HUES48 (cell line): ENCODE data around the gene AR.

ENCODE experiments used
- H3K27ac ChIP-seq: one replicate; pipeline ENCODE4 v1.7.0; 2013; ENCODE audit warnings: low read depth, low read length, inconsistent platforms
- H3K27me3 ChIP-seq: 2 replicates; pipeline ENCODE4 v1.6.1; 2013; ENCODE audit warnings: mild to moderate bottlenecking, low read length; ENCODE audit not compliant: control insufficient read depth, insufficient read depth
- H3K36me3 ChIP-seq: 2 replicates; pipeline ENCODE4 v1.6.1; 2013; ENCODE audit warnings: low read length; ENCODE audit not compliant: control insufficient read depth, insufficient read depth
- H3K4me1 ChIP-seq: 2 replicates; pipeline ENCODE4 v1.6.1; 2013; ENCODE audit warnings: mild to moderate bottlenecking, low read length; ENCODE audit not compliant: control insufficient read depth, insufficient read depth
- H3K4me3 ChIP-seq: 2 replicates; pipeline ENCODE4 v1.5.1; 2013; ENCODE audit warnings: mild to moderate bottlenecking, low read depth, low read length
- H3K9ac ChIP-seq: 2 replicates; pipeline ENCODE4 v1.6.1; 2013; ENCODE audit warnings: mild to moderate bottlenecking, low read depth, low read length, moderate library complexity
- H3K9me3 ChIP-seq: 2 replicates; pipeline ENCODE4 v1.6.1; 2013; ENCODE audit warnings: low read length; ENCODE audit not compliant: control insufficient read depth, insufficient read depth

The AR gene

GRCh38 chrX:67604979-67605703 is 61.3 kb downstream of the AR start:
- no peaks in the 10 kb centered on the region for H3K27me3 ChIP-seq
- no peak overlapping the region for H3K9ac ChIP-seq
- H3K9me3 ChIP-seq = peaks cover 24% of the 10 kb centered on the region
- no peak overlapping the region; the same call in 1 of the 2 replicates for H3K4me3 ChIP-seq
- peaks cover 7% of the 10 kb centered on the region for H3K4me1 ChIP-seq
- no peaks in the 10 kb centered on the region for H3K36me3 ChIP-seq
- peak overlapping the region; percentile 43 for H3K27ac ChIP-seq

GRCh38 chrX:67607466-67607865 is 63.6 kb downstream of the AR start:
- H3K27me3 ChIP-seq = no peaks in the 10 kb centered on the region
- peaks cover 37% of the 10 kb centered on the region for H3K9me3 ChIP-seq
- no peak overlapping the region for H3K27ac ChIP-seq
- no peak overlapping the region for H3K9ac ChIP-seq
- no peak overlapping the region for H3K4me3 ChIP-seq
- H3K36me3 ChIP-seq = no peaks in the 10 kb centered on the region
- H3K4me1 ChIP-seq = peaks cover 14% of the 10 kb centered on the region

GRCh38 chrX:67610282-67610681 is 66.5 kb downstream of the AR start:
- peaks cover 8% of the 10 kb centered on the region for H3K4me1 ChIP-seq
- peaks cover 44% of the 10 kb centered on the region for H3K9me3 ChIP-seq
- no peaks in the 10 kb centered on the region for H3K36me3 ChIP-seq
- no peak overlapping the region for H3K27ac ChIP-seq
- no peak overlapping the region for H3K9ac ChIP-seq
- H3K27me3 ChIP-seq = no peaks in the 10 kb centered on the region
- H3K4me3 ChIP-seq = no peak overlapping the region

- Histone ChIP-seq H3K27me3 (no peaks in the 10 kb centered on the region), H3K27ac (no peak overlapping the region), H3K4me1 (peaks cover 7% of the 10 kb centered on the region; the same call in 1 of the 2 replicates)
These were observed 68.4 kb downstream of the AR start for GRCh38 chrX:67612231-67612630.

GRCh38 chrX:67613366-67613765 is 69.5 kb downstream of the AR start:
- H3K4me1 ChIP-seq = peaks cover 7% of the 10 kb centered on the region; the same call in 1 of the 2 replicates
- H3K9ac ChIP-seq = no peak overlapping the region
- H3K27me3 ChIP-seq = no peaks in the 10 kb centered on the region
- no peak overlapping the region for H3K27ac ChIP-seq
- no peaks in the 10 kb centered on the region for H3K36me3 ChIP-seq
- H3K9me3 ChIP-seq = peaks cover 49% of the 10 kb centered on the region
- H3K4me3 ChIP-seq = no peak overlapping the region

More at GRCh38 chrX:67612231-67612630, 68.4 kb downstream of the AR start:
- Histone ChIP-seq H3K4me3 (no peak overlapping the region), H3K9ac (no peak overlapping the region), H3K9me3 (peaks cover 48% of the 10 kb centered on the region), H3K36me3 (no peaks in the 10 kb centered on the region)

GRCh38 chrX:67613996-67614395 is 70.2 kb downstream of the AR start:
- H3K27ac ChIP-seq = no peak overlapping the region

GRCh38 chrX:67614423-67614822 is 70.6 kb downstream of the AR start:
- Histone ChIP-seq H3K27me3 (no peaks in the 10 kb centered on the region), H3K27ac (no peak overlapping the region), H3K36me3 (no peaks in the 10 kb centered on the region), H3K4me3 (no peak overlapping the region), H3K9me3 (peaks cover 58% of the 10 kb centered on the region), H3K9ac (no peak overlapping the region), H3K4me1 (peaks cover 7% of the 10 kb centered on the region; the same call in 1 of the 2 replicates)

More at GRCh38 chrX:67613996-67614395, 70.2 kb downstream of the AR start:
- Histone ChIP-seq H3K36me3 (no peaks in the 10 kb centered on the region), H3K4me3 (no peak overlapping the region), H3K27me3 (no peaks in the 10 kb centered on the region), H3K9ac (no peak overlapping the region), H3K9me3 (peaks cover 56% of the 10 kb centered on the region), H3K4me1 (peaks cover 7% of the 10 kb centered on the region; the same call in 1 of the 2 replicates)

- H3K27ac ChIP-seq = no peak overlapping the region
- peaks cover 44% of the 10 kb centered on the region for H3K9me3 ChIP-seq
- no peaks in the 10 kb centered on the region for H3K36me3 ChIP-seq
- H3K27me3 ChIP-seq = no peaks in the 10 kb centered on the region
- H3K4me1 ChIP-seq = no peaks in the 10 kb centered on the region
- H3K4me3 ChIP-seq = no peak overlapping the region
- H3K9ac ChIP-seq = no peak overlapping the region
These were observed 75.4 kb downstream of the AR start for GRCh38 chrX:67619253-67619652.

- H3K4me3 ChIP-seq = no peak overlapping the region
- H3K9me3 ChIP-seq = peaks cover 40% of the 10 kb centered on the region
- no peaks in the 10 kb centered on the region for H3K27me3 ChIP-seq
- H3K27ac ChIP-seq = no peak overlapping the region
- H3K36me3 ChIP-seq = no peaks in the 10 kb centered on the region
- H3K4me1 ChIP-seq = no peaks in the 10 kb centered on the region
- H3K9ac ChIP-seq = no peak overlapping the region
These were observed 78.3 kb downstream of the AR start for GRCh38 chrX:67622053-67622585.

- Histone ChIP-seq H3K9ac (no peak overlapping the region), H3K4me3 (no peak overlapping the region), H3K27ac (no peak overlapping the region), H3K36me3 (no peaks in the 10 kb centered on the region), H3K27me3 (no peaks in the 10 kb centered on the region), H3K9me3 (peaks cover 25% of the 10 kb centered on the region), H3K4me1 (no peaks in the 10 kb centered on the region)
These were observed 80.5 kb downstream of the AR start for GRCh38 chrX:67624325-67624724.

GRCh38 chrX:67635424-67635823 is 91.6 kb downstream of the AR start:
- Histone ChIP-seq H3K4me1 (peaks cover 6% of the 10 kb centered on the region), H3K9ac (no peak overlapping the region), H3K4me3 (no peak overlapping the region; the same call in 1 of the 2 replicates), H3K27me3 (no peaks in the 10 kb centered on the region), H3K27ac (peak overlapping the region; percentile 54), H3K36me3 (no peaks in the 10 kb centered on the region), H3K9me3 (peaks cover 22% of the 10 kb centered on the region; the same call in 1 of the 2 replicates)
